Testis (tissue), 2 donors: ENCODE data around the gene PTGFR.

Experiments used
- POLR2A ChIP-seq: fragments of 450-650 bp; IDR thresholded peaks from one replicate; pipeline ENCODE4 v1.6.1; 2017; ENCODE audit warnings: antibody characterized with exemption, mild to moderate bottlenecking, moderate library complexity
- TF ChIP-seq, protein P1 (sequence below), 3 experiments: fragments of 450-650 bp in 2 of 3; fragments of 200-600 bp in 1 of 3; sonication (generic) in 1 of 3; IDR thresholded peaks; one replicate each; pipeline ENCODE4 v1.5.1; 2016 to 2019; ENCODE audit warnings: antibody characterized with exemption in 3 of 3, mild to moderate bottlenecking in 2 of 3, moderate library complexity in 1 of 3

GRCh38 chr1:78533527-78533926 is 42.8 kb downstream of the PTGFR start:
- TF ChIP-seq, protein P1, sequence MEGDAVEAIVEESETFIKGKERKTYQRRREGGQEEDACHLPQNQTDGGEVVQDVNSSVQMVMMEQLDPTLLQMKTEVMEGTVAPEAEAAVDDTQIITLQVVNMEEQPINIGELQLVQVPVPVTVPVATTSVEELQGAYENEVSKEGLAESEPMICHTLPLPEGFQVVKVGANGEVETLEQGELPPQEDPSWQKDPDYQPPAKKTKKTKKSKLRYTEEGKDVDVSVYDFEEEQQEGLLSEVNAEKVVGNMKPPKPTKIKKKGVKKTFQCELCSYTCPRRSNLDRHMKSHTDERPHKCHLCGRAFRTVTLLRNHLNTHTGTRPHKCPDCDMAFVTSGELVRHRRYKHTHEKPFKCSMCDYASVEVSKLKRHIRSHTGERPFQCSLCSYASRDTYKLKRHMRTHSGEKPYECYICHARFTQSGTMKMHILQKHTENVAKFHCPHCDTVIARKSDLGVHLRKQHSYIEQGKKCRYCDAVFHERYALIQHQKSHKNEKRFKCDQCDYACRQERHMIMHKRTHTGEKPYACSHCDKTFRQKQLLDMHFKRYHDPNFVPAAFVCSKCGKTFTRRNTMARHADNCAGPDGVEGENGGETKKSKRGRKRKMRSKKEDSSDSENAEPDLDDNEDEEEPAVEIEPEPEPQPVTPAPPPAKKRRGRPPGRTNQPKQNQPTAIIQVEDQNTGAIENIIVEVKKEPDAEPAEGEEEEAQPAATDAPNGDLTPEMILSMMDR (IDR thresholded peaks at IDR 0.05) = no peak
- TF ChIP-seq POLR2A = no peak
